Effector CD4-positive, alpha-beta T cell (primary cell): Measurements from ENCODE around the gene DPH6.
"Not testable (repeated sequence)": the region's sequence is repeated elsewhere in the genome, so short reads cannot be mapped to it uniquely, and the experiment has no call there.

Experiments
- DNase-seq: peaks from one replicate; pipeline ENCODE4 v3.0.0-alpha.2; 2020

DPH6 gene

GRCh38 chr15:35431281-35431680 lies 114.7 kb downstream of the DPH6 start:
- DNase-seq: no peak

- DNase-seq: no peak
Measured at GRCh38 chr15:35430301-35430700, 115.7 kb downstream of the DPH6 start.

- no peak for DNase-seq
Measured at GRCh38 chr15:35427496-35427895, 118.5 kb downstream of the DPH6 start.

GRCh38 chr15:35427091-35427490 lies 118.9 kb downstream of the DPH6 start:
- DNase-seq: no peak

- no peak for DNase-seq
Measured at GRCh38 chr15:35410775-35411174, 135.2 kb downstream of the DPH6 start.

GRCh38 chr15:35399901-35400300 lies 146.1 kb downstream of the DPH6 start:
- DNase-seq: no peak

- no peak for DNase-seq
Measured at GRCh38 chr15:35397027-35397426, 148.9 kb downstream of the DPH6 start.

GRCh38 chr15:35394416-35394815 lies 151.5 kb downstream of the DPH6 start:
- DNase-seq: no peak

GRCh38 chr15:35393398-35393797 lies 152.6 kb downstream of the DPH6 start:
- no peak for DNase-seq

- DNase-seq: not testable (repeated sequence)
Measured at GRCh38 chr15:35391408-35391984, 154.5 kb downstream of the DPH6 start.

GRCh38 chr15:35383506-35383905 lies 162.5 kb downstream of the DPH6 start:
- no peak for DNase-seq

GRCh38 chr15:35381328-35381727 lies 164.6 kb downstream of the DPH6 start:
- DNase-seq: no peak

- no peak for DNase-seq
Measured at GRCh38 chr15:35379972-35380371, 166.0 kb downstream of the DPH6 start.

GRCh38 chr15:35378454-35378853 lies 167.5 kb downstream of the DPH6 start:
- not testable (repeated sequence) for DNase-seq

- no peak for DNase-seq
Measured at GRCh38 chr15:35376707-35377106, 169.3 kb downstream of the DPH6 start.

- no peak for DNase-seq
Measured at GRCh38 chr15:35374661-35375060, 171.3 kb downstream of the DPH6 start.

- no peak for DNase-seq
Measured at GRCh38 chr15:35362195-35362829, 183.7 kb downstream of the DPH6 start.

- no peak for DNase-seq
Measured at GRCh38 chr15:35358824-35359223, 187.1 kb downstream of the DPH6 start.

GRCh38 chr15:35351059-35351458 lies 194.9 kb downstream of the DPH6 start:
- DNase-seq: no peak

- DNase-seq: no peak
Measured at GRCh38 chr15:35349916-35350315, 196.0 kb downstream of the DPH6 start.

- no peak for DNase-seq
Measured at GRCh38 chr15:35330916-35331315, 215.0 kb downstream of the DPH6 start.

- DNase-seq: no peak
Measured at GRCh38 chr15:35330048-35330695, 215.8 kb downstream of the DPH6 start.

GRCh38 chr15:35329521-35329961 lies 216.4 kb downstream of the DPH6 start:
- no peak for DNase-seq

- DNase-seq: not testable (repeated sequence)
Measured at GRCh38 chr15:35328836-35329235, 217.1 kb downstream of the DPH6 start.
